NCI-H1092 treated with DMSO at 0.1 percent for 48 hours (cell line): ENCODE results near the gene TCEAL1.
"Not testable (repeated sequence)": the region's sequence is repeated elsewhere in the genome, so short reads cannot be mapped to it uniquely, and the experiment has no call there.

Experiments
- DNase-seq: peaks from one replicate; lab custom pipeline; 2025; lab: John Stamatoyannopoulos, UW

The TCEAL1 gene, protein sequence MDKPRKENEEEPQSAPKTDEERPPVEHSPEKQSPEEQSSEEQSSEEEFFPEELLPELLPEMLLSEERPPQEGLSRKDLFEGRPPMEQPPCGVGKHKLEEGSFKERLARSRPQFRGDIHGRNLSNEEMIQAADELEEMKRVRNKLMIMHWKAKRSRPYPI

DNA sequence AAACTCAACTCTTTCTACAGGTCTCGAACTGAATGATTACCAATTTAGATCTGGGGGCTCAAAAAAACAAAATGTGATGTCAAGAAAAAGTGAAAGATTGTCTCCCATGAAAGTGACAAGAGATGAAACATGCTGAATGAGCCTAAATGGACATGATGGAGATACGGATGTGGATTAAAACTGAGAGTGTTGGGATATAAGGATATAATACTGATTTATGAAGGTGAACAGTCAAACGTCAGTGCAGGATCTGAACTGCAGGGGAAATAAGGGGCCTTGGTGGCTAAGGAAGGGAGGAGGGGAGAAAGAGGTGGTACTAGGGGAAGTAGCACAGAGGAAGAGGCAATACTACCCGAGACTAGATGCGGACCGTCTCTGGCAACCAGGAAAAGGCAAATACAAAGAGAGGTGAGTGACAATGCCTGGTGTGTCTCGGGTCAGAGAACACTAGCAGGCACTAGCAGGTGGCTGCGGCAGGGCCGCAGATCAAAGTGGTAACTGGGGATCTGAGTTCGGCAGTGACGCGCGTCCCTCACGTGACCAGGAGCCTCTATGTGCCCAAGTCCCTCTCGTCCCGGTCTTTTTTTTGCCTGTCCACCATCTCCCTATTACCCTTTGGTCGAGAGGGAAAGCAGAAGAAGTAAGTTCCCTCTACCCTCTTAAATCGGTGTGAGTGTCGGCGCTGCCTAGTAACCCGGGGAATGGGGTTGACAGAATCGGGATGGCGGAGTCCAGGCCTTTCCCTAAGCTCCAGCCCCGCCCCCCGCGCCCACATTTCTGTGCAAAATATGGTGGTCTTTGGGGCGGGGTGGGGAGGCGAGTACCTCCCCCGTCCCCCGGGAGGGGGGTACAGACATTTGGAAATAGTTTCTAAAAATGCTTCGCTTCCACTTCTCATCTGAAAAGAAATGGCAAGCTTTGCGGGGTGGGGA, at the start of gene TCEAL1:
Gene TCEAL1, plus strand, starts transcription at position 590 of the 932 bp plus-strand sequence. CDS start 942 bp downstream, outside the sequence.
- DNase-seq: peak; percentile 77

DNA sequence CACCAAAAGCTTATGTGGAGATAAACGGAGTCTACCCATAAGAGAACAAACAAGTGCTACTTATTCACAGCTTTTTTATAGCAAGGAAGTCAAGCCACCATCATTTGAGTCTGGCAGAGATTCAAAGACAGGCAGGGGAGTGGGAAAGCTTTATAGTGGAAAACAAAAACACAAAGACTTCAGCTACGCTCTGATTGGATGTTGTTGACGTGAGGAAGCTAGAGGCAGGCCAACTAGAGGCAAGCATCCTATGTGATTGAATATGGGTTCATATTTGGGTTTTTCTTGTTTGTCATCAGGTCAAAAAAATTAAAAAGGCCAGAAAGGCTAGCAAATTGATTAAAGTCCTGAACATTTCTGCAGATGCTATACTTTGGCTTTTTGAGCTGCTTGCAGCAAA, 44.2 kb upstream of the TCEAL1 start:
- peak; percentile 17 for DNase-seq

DNA sequence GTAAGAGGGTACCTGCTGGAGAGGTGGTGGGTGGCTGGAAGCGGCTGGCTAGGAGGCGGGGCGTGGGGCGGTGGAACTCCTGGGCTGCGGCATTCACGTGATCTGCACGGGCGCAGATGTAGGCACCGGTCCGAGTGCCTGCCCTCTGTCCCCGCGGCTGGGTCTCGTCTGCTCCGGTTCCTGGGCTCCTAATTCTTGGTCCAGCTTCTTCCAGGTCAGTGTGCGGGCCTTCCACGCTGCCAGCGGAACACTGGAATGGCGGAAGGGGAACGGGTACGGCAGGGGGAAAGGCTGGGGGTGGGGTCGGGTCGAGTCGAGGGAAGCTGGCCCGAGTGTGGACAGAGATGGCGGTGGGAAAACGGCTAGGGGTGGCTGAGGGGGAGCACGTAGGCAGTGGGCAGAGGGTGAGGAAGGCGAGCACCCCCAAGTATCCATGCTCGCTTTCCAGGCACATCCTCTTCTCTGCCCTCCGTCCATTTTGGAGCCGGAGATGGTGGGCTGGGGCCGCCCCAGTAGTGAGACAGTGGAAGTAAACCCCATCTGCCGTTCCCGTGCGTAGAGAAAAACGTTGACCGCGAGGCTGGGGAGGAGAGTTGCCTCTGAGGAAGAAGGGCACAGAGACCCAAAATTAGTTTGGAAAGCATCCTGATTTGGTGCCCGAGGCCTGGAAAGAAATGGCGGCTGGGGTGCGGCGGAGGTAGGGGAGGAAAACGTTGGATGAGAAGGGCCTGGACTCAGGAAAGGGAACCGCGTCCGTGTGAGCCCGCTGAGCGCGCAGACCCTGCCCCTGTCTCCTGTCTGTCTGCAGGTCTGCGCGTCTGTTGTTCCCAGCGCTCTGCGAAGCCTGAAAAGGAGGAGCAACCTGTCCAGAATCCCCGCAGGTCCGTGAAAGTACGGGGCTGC, 43.1 kb upstream of the TCEAL1 start, which contains the start of gene TCEAL4:
Gene TCEAL4, plus strand, starts transcription at position 105 of the 903 bp plus-strand sequence. CDS start 1,161 bp downstream, outside the sequence.
- DNase-seq: peak; percentile 72

DNA sequence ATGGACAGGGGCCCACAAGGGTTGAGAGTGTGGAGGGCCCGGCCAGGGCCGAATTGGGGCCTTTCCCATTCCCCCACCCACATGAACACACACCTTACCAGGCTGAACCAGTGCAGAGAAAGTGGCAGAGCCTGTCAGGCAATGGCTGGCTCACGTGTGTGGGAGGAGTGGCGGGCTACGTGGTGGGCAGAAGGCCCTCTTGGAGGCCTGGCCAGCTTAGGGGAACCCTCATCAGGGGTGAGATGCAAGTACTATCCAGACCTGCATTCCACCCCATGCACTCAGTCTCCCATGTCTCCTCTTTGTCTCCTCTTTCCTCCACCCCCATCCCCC, 42.5 kb upstream of the TCEAL1 start:
- DNase-seq: no peak

DNA sequence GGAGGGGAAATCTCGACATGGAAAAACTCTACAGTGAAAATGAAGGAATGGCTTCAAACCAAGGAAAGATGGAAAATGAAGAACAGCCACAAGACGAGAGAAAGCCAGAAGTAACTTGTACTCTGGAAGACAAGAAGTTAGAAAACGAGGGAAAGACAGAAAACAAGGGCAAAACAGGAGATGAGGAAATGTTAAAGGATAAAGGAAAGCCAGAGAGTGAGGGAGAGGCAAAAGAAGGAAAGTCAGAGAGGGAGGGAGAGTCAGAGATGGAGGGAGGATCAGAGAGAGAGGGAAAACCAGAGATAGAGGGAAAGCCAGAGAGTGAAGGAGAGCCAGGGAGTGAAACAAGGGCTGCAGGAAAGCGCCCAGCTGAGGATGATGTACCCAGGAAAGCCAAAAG, 42.1 kb upstream of the TCEAL1 start:
- DNase-seq: no peak

DNA sequence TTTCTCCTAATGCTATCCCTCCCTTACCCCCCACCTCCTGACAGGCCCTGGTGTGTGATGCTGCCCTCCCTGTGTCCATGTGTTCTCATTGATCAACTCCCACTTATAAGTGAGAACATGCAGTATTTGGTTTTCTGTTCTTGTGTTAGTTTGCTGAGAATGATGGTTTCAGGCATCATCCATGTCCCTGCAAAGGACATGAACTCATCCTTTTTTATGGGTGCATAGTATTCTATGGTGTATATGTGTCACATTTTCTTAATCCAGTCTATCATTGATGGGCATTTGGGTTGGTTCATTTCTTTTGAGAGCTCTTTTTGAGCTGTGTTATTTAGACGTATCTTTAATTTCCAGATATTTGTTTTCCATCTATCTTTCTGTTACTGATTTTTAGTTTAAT, 36.5 kb upstream of the TCEAL1 start:
- not testable (repeated sequence) for DNase-seq

DNA sequence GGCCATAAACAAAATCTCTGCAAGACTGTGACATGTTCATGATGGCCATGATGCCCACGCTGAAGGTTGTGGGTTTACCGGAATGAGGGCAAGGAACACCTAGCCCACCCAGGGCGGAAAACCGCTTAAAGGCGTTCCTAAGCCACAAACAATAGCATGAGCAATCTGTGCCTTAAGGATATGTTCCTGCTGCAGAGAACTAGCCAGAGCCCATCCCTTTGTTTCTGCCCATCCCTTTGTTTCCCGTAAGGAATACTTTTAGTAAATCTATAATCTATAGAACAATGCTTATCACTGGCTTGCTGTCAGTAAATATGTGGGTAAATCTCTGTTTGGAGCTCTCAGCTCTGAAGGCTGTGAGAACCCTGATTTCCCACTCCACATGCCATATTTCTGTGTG, 33.6 kb upstream of the TCEAL1 start:
- DNase-seq: not testable (repeated sequence)

DNA sequence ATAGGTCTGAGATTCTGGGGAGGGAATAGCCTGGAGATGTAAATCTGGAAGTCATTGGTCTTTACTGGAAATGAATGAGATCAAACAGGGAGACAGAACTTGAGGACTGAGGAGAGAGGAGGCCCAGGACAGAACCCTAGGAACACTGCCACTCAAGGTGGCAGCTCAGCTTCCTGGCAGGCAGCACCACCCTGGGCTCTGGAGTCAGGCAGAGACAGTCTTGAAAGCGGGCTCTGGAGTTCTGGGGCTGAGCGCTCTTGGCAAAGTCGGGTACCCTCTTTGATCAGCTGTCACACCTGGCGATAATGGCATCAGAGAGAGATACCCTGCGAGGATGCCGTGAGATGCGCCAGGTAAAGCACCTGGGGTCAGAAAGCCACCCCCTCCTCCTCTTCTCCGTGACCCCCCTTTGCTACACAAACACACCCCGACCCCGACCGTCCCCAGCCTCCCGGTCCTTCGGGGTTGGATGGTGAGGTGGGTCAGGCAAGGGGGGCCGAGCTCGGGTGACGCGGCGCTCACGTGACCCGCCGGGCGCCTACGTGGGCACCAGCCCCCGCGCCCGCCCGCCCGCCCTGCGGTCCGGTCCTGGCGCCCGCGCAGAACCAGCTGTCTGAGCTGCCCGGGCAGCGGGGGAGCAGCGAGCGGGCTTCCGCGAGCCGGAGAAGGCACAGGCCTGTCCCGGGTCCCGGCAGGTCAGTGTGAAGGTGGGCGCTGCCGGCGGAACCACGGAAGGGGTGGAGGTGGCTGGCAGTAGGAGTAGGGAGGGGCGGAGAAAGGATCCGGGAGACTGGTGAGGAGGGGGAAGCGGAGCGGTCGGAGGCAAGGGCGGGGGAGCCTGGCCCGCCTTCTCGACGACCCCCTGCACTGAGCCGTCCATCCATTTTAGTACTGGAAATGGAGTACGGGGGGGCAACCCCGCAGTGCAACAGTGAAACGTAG, 21.1 kb upstream of the TCEAL1 start, which contains the start of gene TCEAL3:
Gene TCEAL3, plus strand, starts transcription at position 600 of the 942 bp plus-strand sequence. CDS start 1,102 bp downstream, outside the sequence.
- peak; percentile 66 for DNase-seq

DNA sequence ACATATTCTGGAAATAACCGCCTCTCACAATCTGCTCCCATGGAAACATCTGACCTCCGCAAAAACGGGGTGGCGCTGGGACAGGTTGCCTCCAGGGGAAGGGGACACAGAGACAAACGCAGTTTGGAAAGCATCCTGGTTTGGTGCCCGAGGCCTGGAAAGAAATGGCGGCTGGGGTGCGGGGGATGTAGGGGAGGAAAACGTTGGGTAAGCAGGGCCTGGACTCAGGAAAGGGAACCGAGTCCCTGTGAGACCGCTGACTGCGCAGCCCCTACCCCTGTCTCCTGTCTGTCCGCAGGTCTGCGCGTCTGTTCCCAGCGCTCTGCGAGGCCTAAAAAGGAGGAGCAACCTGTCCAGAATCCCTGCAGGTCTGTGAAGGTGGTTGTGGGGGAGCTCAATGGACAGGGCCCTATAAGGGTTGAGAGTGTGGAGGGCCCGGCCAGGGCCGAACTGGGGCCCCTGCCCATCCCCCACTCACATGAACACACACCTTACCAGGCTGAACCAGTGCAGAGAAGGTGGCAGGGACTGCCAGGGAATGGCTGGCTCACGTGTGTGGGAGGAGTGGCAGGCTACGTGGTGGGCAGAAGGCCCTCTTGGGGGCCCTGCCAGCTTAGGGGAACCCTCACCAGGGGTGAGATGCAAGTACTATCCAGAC, 20.3 kb upstream of the TCEAL1 start:
- DNase-seq: peak; percentile 35

DNA sequence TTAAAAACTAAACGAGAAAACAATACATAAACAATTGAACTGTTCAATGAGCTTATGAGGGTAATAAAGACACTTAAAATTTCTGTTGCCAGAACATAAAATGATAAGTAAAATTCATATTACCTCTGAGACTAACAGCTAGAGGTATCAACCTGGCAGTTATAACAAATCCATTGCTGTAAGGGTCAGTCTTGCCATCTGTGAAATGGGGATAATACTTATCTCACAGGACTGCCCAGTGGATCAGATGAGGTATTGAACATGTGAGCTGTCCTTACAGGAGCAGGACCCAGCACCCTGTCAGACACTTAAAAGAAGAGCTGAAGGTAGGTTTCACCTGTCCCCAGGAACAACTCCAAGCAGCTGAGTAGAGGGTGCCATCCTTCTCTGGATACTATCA, 18.5 kb upstream of the TCEAL1 start:
- DNase-seq: no peak

DNA sequence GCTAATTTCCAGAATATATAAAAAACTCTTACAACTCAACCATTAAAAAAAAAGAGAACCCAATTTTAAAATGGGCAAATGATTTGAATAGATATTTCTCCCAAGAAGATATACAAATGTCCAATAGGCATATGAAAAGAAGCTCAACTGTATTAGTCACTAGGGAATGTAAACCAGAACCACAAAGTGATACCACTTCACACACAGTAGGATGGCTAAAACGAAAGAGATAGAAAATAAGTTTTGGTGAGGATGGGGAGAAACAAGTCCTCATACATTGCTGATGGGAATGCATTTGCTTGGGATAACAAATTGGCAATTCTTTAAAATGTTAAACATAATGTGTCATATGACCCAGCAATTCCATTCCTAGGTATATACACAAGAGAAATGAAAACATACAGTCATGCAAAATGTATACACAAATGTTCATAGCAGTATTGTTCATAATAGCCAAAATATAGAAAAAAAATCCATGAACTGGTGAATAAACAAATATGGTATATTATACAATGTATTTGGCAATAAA, 15.3 kb upstream of the TCEAL1 start:
- DNase-seq: no peak

DNA sequence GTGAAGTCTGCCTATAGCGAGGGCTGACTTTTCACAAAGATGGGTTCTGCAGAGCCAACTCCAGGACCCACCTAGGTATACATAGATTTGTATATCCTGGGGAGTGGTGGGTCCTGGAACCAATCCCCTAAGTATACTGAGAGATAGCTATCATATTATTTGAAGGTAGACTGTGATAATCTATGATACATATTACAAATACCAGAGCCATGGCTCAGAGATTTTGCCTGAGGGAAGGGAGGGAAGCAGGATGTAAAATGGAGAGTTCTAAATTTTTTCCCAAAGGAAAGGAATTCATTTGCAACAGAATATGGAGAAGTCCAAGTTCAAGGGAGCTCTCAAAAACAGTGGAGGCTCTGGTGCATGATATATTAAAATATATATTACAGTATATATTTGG, 13.8 kb upstream of the TCEAL1 start:
- DNase-seq: no peak

DNA sequence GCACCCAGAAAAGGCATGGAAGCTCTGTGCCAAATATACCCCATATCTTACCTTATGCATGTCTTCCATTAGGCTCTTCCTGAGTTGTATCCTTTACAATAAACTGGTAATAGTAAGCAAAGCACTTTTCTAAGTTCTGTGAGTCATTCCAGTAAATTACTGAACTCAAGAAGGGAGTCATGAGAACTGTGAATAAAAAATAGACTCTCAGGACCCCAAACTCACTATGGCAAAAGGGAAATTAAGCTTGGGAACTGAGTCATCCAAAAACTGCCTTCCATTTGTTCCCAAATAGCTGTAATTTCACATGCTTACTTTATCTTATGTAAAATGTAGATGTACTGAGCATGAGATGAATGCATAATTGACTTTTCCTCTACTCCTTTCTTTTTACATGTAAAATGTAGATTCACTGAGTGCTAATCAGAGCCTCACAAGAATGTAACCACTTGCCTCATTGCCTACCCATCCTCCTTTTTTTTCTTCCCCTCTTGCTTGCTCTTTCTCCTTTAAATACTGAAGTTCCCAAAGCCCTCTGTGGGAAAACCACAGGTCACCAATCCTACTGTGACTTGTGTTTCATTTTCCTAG, 12.9 kb upstream of the TCEAL1 start:
- no peak for DNase-seq

DNA sequence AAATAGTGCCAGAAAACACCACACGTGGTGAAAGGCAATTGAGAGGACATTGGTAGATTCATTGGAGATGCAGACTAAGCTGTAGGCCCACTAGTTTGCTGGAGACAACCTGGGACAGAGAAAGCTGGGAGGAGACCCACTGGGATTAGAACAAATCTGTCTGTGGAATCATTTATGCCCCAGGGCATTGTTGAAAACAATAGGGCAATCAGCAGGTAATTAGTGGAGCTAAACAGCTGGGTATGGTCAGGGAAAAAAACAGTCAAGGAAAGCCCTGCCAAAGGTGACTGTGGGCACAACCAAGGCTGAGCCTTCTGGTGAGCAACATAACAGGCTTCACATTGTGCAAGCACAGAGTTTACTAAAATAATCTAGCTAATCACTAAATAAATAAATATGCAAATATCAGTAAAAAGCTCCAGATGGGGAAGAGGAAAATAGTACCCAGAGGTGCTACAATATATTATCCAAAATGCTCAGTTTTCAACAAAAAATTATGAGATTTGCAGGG, 12.0 kb upstream of the TCEAL1 start:
- DNase-seq: no peak

DNA sequence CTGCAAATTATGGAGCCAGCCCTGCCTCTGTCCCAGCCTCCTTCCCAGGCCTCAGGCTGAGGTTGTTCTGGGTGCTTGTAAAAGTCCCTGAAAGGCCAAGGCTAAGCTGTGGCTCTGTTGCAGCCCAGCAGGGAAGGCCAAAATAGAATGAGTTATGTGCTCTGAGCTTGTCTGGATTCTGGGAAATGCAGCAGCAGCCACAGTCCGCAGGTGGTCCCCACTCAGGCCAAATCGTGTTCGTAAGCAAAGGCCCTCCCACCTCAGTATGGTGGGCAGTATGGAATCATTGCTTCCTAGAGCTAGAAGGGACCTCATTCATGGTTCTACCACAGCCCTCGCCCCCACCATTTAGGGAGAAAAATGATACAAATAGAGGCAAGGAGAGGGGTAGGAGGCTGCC, 4.7 kb upstream of the TCEAL1 start:
- DNase-seq: no peak

DNA sequence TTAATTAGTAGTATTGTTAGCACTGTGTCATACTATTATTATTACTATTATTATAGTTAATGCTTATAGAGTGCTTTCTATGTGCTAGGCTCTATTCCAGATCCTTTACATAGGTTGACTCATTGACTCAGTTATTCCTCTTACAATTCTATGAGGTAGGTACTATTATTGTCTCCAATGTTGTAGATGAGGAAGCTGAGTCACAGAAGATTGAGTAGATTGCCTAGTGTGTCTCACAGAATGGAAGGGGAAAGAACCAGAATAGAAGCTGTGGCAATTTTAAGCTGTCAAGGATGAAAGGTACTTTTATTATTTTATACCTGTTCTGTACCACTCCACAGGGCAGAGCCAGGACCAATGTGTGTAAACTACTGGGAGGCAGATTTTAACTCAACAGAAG, 1.9 kb upstream of the TCEAL1 start:
- no peak for DNase-seq

DNA sequence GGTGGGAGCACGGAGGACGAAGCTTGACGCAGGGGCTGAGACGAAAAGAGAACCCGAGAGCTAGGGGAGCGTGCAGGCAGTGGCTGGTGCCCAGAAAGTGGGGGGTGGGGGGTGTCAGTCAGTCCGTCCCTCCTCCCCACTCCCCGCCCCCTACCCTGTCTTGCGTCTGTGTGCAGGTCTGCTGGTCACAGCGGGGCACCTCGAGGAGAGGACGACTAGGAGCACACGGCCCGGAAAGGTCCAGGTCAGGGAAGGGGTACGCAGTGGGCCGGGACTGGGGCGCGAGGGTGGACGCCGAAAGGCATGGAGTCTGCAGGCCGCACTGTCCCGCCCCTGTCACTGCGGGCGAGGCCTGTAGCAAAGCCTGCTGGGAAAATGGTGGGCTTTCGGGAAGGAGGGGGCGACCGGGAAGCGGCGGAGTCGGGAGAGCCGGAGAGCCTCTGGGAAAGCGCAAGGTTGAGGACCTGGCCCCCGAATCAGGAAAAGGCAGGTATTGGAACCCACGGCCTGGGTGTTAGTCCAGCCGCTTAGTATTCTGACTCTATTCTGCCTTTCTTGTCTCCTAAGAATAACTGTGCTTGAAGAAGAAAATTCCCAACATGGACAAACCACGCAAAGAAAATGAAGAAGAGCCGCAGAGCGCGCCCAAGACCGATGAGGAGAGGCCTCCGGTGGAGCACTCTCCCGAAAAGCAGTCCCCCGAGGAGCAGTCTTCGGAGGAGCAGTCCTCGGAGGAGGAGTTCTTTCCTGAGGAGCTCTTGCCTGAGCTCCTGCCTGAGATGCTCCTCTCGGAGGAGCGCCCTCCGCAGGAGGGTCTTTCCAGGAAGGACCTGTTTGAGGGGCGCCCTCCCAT, 769 bp downstream of the TCEAL1 start:
- peak; percentile 82 for DNase-seq

DNA sequence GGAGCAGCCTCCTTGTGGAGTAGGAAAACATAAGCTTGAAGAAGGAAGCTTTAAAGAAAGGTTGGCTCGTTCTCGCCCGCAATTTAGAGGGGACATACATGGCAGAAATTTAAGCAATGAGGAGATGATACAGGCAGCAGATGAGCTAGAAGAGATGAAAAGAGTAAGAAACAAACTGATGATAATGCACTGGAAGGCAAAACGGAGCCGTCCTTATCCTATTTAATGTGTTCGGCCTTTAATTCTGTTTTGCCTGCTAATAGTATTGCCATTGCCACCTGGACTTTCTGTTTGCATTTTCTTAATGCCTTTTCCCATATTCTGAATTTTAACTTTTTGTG, 1.4 kb downstream of the TCEAL1 start:
- DNase-seq: no peak

DNA sequence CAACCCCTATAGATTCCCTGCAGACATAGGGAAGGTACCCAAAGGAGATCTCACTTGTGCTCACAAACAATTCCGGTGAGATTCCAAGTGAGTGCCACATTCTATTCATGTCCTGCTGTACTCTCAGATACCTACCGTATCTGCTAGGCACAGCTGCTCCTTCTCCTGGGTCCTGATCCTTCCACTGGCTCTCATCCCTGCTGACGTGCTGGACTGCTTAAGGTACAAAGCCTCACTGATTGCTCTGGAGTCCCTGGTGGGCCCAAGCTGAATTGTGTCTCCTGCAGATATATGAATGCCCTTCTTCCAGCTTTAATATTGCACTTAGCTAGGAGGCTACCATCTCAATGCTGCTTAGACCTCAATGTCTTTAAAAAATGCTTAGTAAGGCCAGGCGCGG, 2.4 kb downstream of the TCEAL1 start:
- DNase-seq: no peak
